Adrenal gland (tissue), 12 donors: ENCODE data around the gene BMERB1. TPM values are rescaled to one million over a fixed set of nuclear protein-coding genes. Genes with fewer than 3 reads are reported as not detected.

Experiments
- DNase-seq, 7 donors: peaks; one replicate each; pipeline ENCODE4 v3.0.0-alpha.2; 2019 to 2020
- H3K27ac ChIP-seq, 5 donors: fragments of 200-600 bp; sonication (generic) in 4 of 5; 1 replicate in 3 of 5; 2 replicates in 2 of 5; pipeline versions ENCODE4 v1.5.1 to v1.8.0; 2016 to 2020; ENCODE audit warnings: mild to moderate bottlenecking in 1 of 5
- H3K27me3 ChIP-seq: fragments of 200-600 bp; 2 replicates; pipeline ENCODE4 v1.8.0; 2021
- H3K36me3 ChIP-seq, 2 donors: fragments of 200-600 bp; replicated peaks in 1 of 2; 1 replicate in 1 of 2; 2 replicates in 1 of 2; pipeline versions ENCODE4 v1.5.1 to v1.8.0; 2018 to 2022
- H3K4me1 ChIP-seq, 2 donors: fragments of 200-600 bp; replicated peaks in 1 of 2; 1 replicate in 1 of 2; 2 replicates in 1 of 2; pipeline versions ENCODE4 v1.5.1 to v1.8.0; 2018 to 2021
- H3K4me3 ChIP-seq, 4 donors: fragments of 200-600 bp; sonication (generic) in 3 of 4; one replicate each; pipeline ENCODE4 v1.5.1; 2016 to 2018
- H3K9me3 ChIP-seq, 3 donors: fragments of 200-600 bp; sonication (generic) in 1 of 3; replicated peaks in 1 of 3; 1 replicate in 2 of 3; 2 replicates in 1 of 3; pipeline versions ENCODE4 v1.5.1 to v1.8.0; 2016 to 2021
- CTCF ChIP-seq, 6 experiments: fragments of 450-650 bp in 4 of 6; fragments of 200-600 bp in 2 of 6; sonication (generic) in 1 of 6; IDR thresholded peaks; 1 replicate in 5 of 6; 2 replicates in 1 of 6; pipeline versions ENCODE4 v1.5.1 to v1.8.0; 2016 to 2021; ENCODE audit warnings: antibody characterized with exemption in 6 of 6, mild to moderate bottlenecking in 2 of 6, moderate library complexity in 1 of 6
- POLR2A ChIP-seq, 2 donors: fragments of 450-650 bp; IDR thresholded peaks; one replicate each; pipeline ENCODE4 v1.6.1; 2017; ENCODE audit warnings: antibody characterized with exemption in 2 of 2, mild to moderate bottlenecking in 2 of 2, moderate library complexity in 1 of 2
- WGBS, 4 donors: extraction: QIAGEN DNeasy Blood & Tissue Kit in 2 of 4; methylation state at CpG; one replicate each; pipeline versions ENCODE4 v1.1.5 to v1.1.7; 2013 to 2017; 5-methylcytosine and 5-hydroxymethylcytosine counted together
- intact Hi-C, 2 donors: fragments of 100-400 bp; cut with DNase I; formaldehyde crosslinking; loops; one replicate each; pipeline versions ENCODE4 v1.14.1 to v1.15.0; 2022 to 2023
- polyA plus RNA-seq, 3 donors: library from polyadenylated mRNA; stranded (reverse); fragments of 200-250 nt in 2 of 3; fragments of 350-450 nt in 1 of 3; fragmentation: Illumina TruSeq in 1 of 3; extraction: RNeasy Lipid Tissue Mini Kit (QIAGEN cat#74804) in 1 of 3; gene quantifications; one replicate each; pipeline ENCODE4 v1.2.3, GENCODE V29; 2013 to 2014
- total RNA-seq, 9 donors: library from RNA; depleted of rRNA in 4 of 9; stranded (reverse); fragments of >200 nt in 4 of 9; fragments of 120-200 nt in 1 of 9; fragmentation: NEBNext Ultra II Directional in 1 of 9; extraction: Animal tissue kit (Norgen Biotek cat#: 25700) in 1 of 9; gene quantifications; one replicate each; pipeline versions ENCODE4 v1.1.0 to v1.2.4, GENCODE V29; 2013 to 2023
- donor health status: healthy with polysubstance abuse.
- donor health status: Bipolar disorder and iron deficiency.
- donor health status: DM: yes; HTN: yes; CAD: no.
- donor health status: DM: no; HTN: no; CAD: no.
- donor health status: DM: no; HTN: no; CAD: no.
- donor health status: DM: yes; HTN: yes; CAD: no.

The BMERB1 gene
- total and polyA plus RNA-seq, 12 donors = 9.8 to 56.0 (median 18.7) TPM

GRCh38 chr16:15535772-15536171, 101.4 kb downstream of the BMERB1 start:
- no peak overlapping the region for H3K4me3 ChIP-seq

GRCh38 chr16:15536843-15537242, 102.5 kb downstream of the BMERB1 start:
- no peaks in the 10 kb centered on the region for H3K9me3 ChIP-seq
- 78 to 88% (median 79%) methylated on average over 7 of the region's 7 CpGs for WGBS, 4 donors

More at GRCh38 chr16:15535772-15536171, 101.4 kb downstream of the BMERB1 start:
- TF ChIP-seq POLR2A (IDR thresholded peaks at IDR 0.05) (no peak), CTCF (IDR thresholded peaks at IDR 0.05) (no peak)
- H3K27ac ChIP-seq = no peak overlapping the region
- intact Hi-C loops = no loop called here
- H3K36me3 ChIP-seq = no peaks in the 10 kb centered on the region
- no peaks in the 10 kb centered on the region for H3K4me1 ChIP-seq
- DNase-seq = no peak
- no peaks in the 10 kb centered on the region for H3K9me3 ChIP-seq
- 87 to 92% (median 90%) methylated on average over 6 of the region's 6 CpGs for WGBS, 4 donors
- H3K27me3 ChIP-seq = no peaks in the 10 kb centered on the region

GRCh38 chr16:15538507-15538906, 104.1 kb downstream of the BMERB1 start:
- intact Hi-C loops = no loop called here
- Histone ChIP-seq H3K27ac (no peak overlapping the region), H3K27me3 (no peaks in the 10 kb centered on the region), H3K9me3 (no peaks in the 10 kb centered on the region), H3K4me3 (no peak overlapping the region), H3K36me3 (no peaks in the 10 kb centered on the region), H3K4me1 (no peaks in the 10 kb centered on the region)
- TF ChIP-seq POLR2A (IDR thresholded peaks at IDR 0.05) = no peak
- WGBS, 4 donors = 84 to 90% (median 88%) methylated on average over 5 of the region's 5 CpGs
- DNase-seq = no peak

More at GRCh38 chr16:15536843-15537242, 102.5 kb downstream of the BMERB1 start:
- no peaks in the 10 kb centered on the region for H3K36me3 ChIP-seq
- no peaks in the 10 kb centered on the region for H3K27me3 ChIP-seq
- no peak overlapping the region for H3K27ac ChIP-seq
- intact Hi-C loops = no loop called here
- no peaks in the 10 kb centered on the region for H3K4me1 ChIP-seq
- no peak overlapping the region for H3K4me3 ChIP-seq
- DNase-seq = no peak
- no peak for TF ChIP-seq CTCF (IDR thresholded peaks at IDR 0.05)
- no peak for TF ChIP-seq POLR2A (IDR thresholded peaks at IDR 0.05)

- Histone ChIP-seq H3K4me3 (no peak overlapping the region), H3K4me1 (no peaks in the 10 kb centered on the region), H3K36me3 (no peaks in the 10 kb centered on the region), H3K27ac (no peak overlapping the region), H3K9me3 (no peaks in the 10 kb centered on the region), H3K27me3 (no peaks in the 10 kb centered on the region)
- intact Hi-C loops = no loop called here
- WGBS, 4 donors = 87 to 93% (median 90%) methylated on average over 8 of the region's 8 CpGs
- DNase-seq = no peak
- TF ChIP-seq CTCF (IDR thresholded peaks at IDR 0.05) = no peak
- TF ChIP-seq POLR2A (IDR thresholded peaks at IDR 0.05) = no peak
Observed at GRCh38 chr16:15539197-15539596, 104.8 kb downstream of the BMERB1 start.

GRCh38 chr16:15542261-15542660, 107.9 kb downstream of the BMERB1 start:
- H3K9me3 ChIP-seq = no peaks in the 10 kb centered on the region
- TF ChIP-seq CTCF (IDR thresholded peaks at IDR 0.05) (no peak), POLR2A (IDR thresholded peaks at IDR 0.05) (no peak)
- no peaks in the 10 kb centered on the region for H3K4me1 ChIP-seq
- H3K27me3 ChIP-seq = no peaks in the 10 kb centered on the region
- no peaks in the 10 kb centered on the region for H3K36me3 ChIP-seq
- H3K4me3 ChIP-seq = no peak overlapping the region
- 88 to 95% (median 94%) methylated on average over 6 to 7 of the region's 7 CpGs for WGBS, 4 donors
- no peak overlapping the region for H3K27ac ChIP-seq
- intact Hi-C loops = no loop called here
- no peak for DNase-seq
